Neural crest cell (in vitro differentiated cells): ENCODE data around the gene ECSIT. TPM values are rescaled to one million over a fixed set of nuclear protein-coding genes. Genes with fewer than 3 reads are reported as not detected.
"Not testable (repeated sequence)": the region's sequence is repeated elsewhere in the genome, so short reads cannot be mapped to it uniquely, and the experiment has no call there.

ENCODE experiments used
- DNase-seq: peaks from one replicate; pipeline ENCODE4 v3.0.0; 2021; ENCODE audit warnings: low read depth, mixed read lengths, low spot score
- H3K27ac Mint-ChIP-seq: one replicate; pipeline ENCODE4 v1.8.0; 2021; ENCODE audit warnings: mild to moderate bottlenecking, mixed read lengths; ENCODE audit not compliant: unreplicated experiment
- H3K27me3 Mint-ChIP-seq: 2 replicates; pipeline ENCODE4 v1.8.0; 2021; ENCODE audit warnings: low read depth, mild to moderate bottlenecking, mixed read lengths
- H3K36me3 Mint-ChIP-seq: 2 replicates; pipeline ENCODE4 v1.8.0; 2021; ENCODE audit warnings: low read depth, mild to moderate bottlenecking, mixed read lengths
- H3K4me1 Mint-ChIP-seq: 2 replicates; pipeline ENCODE4 v1.8.0; 2021; ENCODE audit warnings: mixed read lengths
- H3K4me3 Mint-ChIP-seq: one replicate; pipeline ENCODE4 v1.8.0; 2021; ENCODE audit warnings: mild to moderate bottlenecking, mixed read lengths
- H3K9me3 Mint-ChIP-seq: 2 replicates; pipeline ENCODE4 v1.8.0; 2021; ENCODE audit warnings: mixed read lengths
- CTCF ChIP-seq: fragments of 200-600 bp; sonication (generic); conservative IDR thresholded peaks from 2 replicates; pipeline ENCODE4 v1.5.0; 2021; ENCODE audit warnings: antibody characterized with exemption, mild to moderate bottlenecking
- total RNA-seq: library from RNA; stranded (reverse); gene quantifications from 2 replicates; pipeline ENCODE4 v1.2.1, GENCODE V29; 2021

Gene ECSIT
- total RNA-seq, 1 donor from 2014 or later = 49.4 TPM

GRCh38 chr19:11479898-11480714 lies 48.8 kb downstream of the ECSIT start:
- no peaks in the 10 kb centered on the region for H3K9me3 Mint-ChIP-seq
- no peaks in the 10 kb centered on the region for H3K36me3 Mint-ChIP-seq
- peaks cover 52% of the 10 kb centered on the region for H3K27me3 Mint-ChIP-seq
- H3K4me3 Mint-ChIP-seq = peak overlapping the region; percentile 9
- peaks cover 12% of the 10 kb centered on the region for H3K4me1 Mint-ChIP-seq
- H3K27ac Mint-ChIP-seq = no peak overlapping the region
- peak; percentile 23 for DNase-seq
- no peak for TF ChIP-seq CTCF

GRCh38 chr19:11479090-11479897 lies 49.6 kb downstream of the ECSIT start:
- peaks cover 47% of the 10 kb centered on the region for H3K27me3 Mint-ChIP-seq
- H3K27ac Mint-ChIP-seq = peak overlapping the region; percentile 75
- peaks cover 12% of the 10 kb centered on the region for H3K4me1 Mint-ChIP-seq
- peak; percentile 76 for DNase-seq
- H3K4me3 Mint-ChIP-seq = peak overlapping the region; percentile 89
- no peak for TF ChIP-seq CTCF
- no peaks in the 10 kb centered on the region for H3K36me3 Mint-ChIP-seq
- H3K9me3 Mint-ChIP-seq = no peaks in the 10 kb centered on the region

- H3K27me3 Mint-ChIP-seq = peaks cover 42% of the 10 kb centered on the region
- no peak for TF ChIP-seq CTCF
- no peak for DNase-seq
- H3K9me3 Mint-ChIP-seq = no peaks in the 10 kb centered on the region
- H3K4me3 Mint-ChIP-seq = peak overlapping the region; percentile 89
- no peak overlapping the region for H3K27ac Mint-ChIP-seq
- H3K4me1 Mint-ChIP-seq = peaks cover 12% of the 10 kb centered on the region
- no peaks in the 10 kb centered on the region for H3K36me3 Mint-ChIP-seq
These were observed 50.5 kb downstream of the ECSIT start for GRCh38 chr19:11478167-11479089.

GRCh38 chr19:11475861-11476260 lies 53.1 kb downstream of the ECSIT start:
- H3K4me3 Mint-ChIP-seq = no peak overlapping the region
- H3K36me3 Mint-ChIP-seq = no peaks in the 10 kb centered on the region
- H3K27ac Mint-ChIP-seq = no peak overlapping the region
- no peaks in the 10 kb centered on the region for H3K9me3 Mint-ChIP-seq
- TF ChIP-seq CTCF = no peak
- DNase-seq = no peak
- peaks cover 7% of the 10 kb centered on the region for H3K4me1 Mint-ChIP-seq
- peaks cover 25% of the 10 kb centered on the region for H3K27me3 Mint-ChIP-seq

- H3K4me1 Mint-ChIP-seq, DNase-seq, H3K9me3 Mint-ChIP-seq, H3K4me3 Mint-ChIP-seq, H3K27ac Mint-ChIP-seq, H3K36me3 Mint-ChIP-seq: not testable (repeated sequence)
- peaks cover 25% of the 10 kb centered on the region for H3K27me3 Mint-ChIP-seq
These were observed 53.6 kb downstream of the ECSIT start for GRCh38 chr19:11475343-11475742.
